H9 (cell line): ENCODE results near the gene NUP133. TPM values are rescaled to one million over a fixed set of nuclear protein-coding genes. Genes with fewer than 3 reads are reported as not detected.

Experiments used
- DNase-seq: peaks from one replicate; pipeline ENCODE4 v3.0.0-alpha.2; 2017
- H2AFZ ChIP-seq: one replicate; pipeline ENCODE4 v1.6.1; 2013; ENCODE audit warnings: mild to moderate bottlenecking, low read length, control low read depth, moderate library complexity
- H2AK5ac ChIP-seq: 2 replicates; pipeline ENCODE4 v1.6.1; 2013; ENCODE audit warnings: low read length, control low read depth, mixed read lengths; ENCODE audit not compliant: insufficient read length
- H2BK120ac ChIP-seq: one replicate; pipeline ENCODE4 v1.6.1; 2013; ENCODE audit warnings: low read depth, mild to moderate bottlenecking, low read length, control low read depth, inconsistent platforms; ENCODE audit not compliant: poor library complexity, severe bottlenecking
- H2BK12ac ChIP-seq: 2 replicates; pipeline ENCODE4 v1.6.1; 2013; ENCODE audit warnings: low read length, control low read depth, mixed read lengths, low read depth; ENCODE audit not compliant: insufficient read length
- H2BK15ac ChIP-seq: 2 replicates; pipeline ENCODE4 v1.6.1; 2013; ENCODE audit warnings: low read depth, low read length, control low read depth
- H2BK20ac ChIP-seq: one replicate; pipeline ENCODE4 v1.6.1; 2013; ENCODE audit warnings: low read depth, mild to moderate bottlenecking, low read length, control low read depth, inconsistent platforms; ENCODE audit not compliant: poor library complexity, severe bottlenecking
- H2BK5ac ChIP-seq: 2 replicates; pipeline ENCODE4 v1.6.1; 2013; ENCODE audit warnings: low read length, control low read depth, mixed read lengths; ENCODE audit not compliant: insufficient read length
- H3K14ac ChIP-seq: 2 replicates; pipeline ENCODE4 v1.6.1; 2013; ENCODE audit warnings: low read length, control low read depth; ENCODE audit not compliant: insufficient read depth
- H3K18ac ChIP-seq: 2 replicates; pipeline ENCODE4 v1.6.1; 2013; ENCODE audit warnings: low read depth, mild to moderate bottlenecking, mixed read lengths, low read length, control low read depth; ENCODE audit not compliant: insufficient read length
- H3K23ac ChIP-seq: 2 replicates; pipeline ENCODE4 v1.6.1; 2013; ENCODE audit warnings: low read length, control low read depth, mixed read lengths, low read depth; ENCODE audit not compliant: insufficient read length
- H3K23me2 ChIP-seq: 2 replicates; pipeline ENCODE4 v1.6.1; 2013; ENCODE audit warnings: low read depth, mild to moderate bottlenecking, mixed read lengths, low read length, control low read depth; ENCODE audit not compliant: insufficient read length, poor library complexity, severe bottlenecking
- H3K27ac ChIP-seq: 2 replicates; pipeline ENCODE4 v1.5.1; 2013; ENCODE audit warnings: low read length, control low read depth, mixed read lengths, low read depth; ENCODE audit not compliant: insufficient read length
- H3K27me3 ChIP-seq: 2 replicates; pipeline ENCODE4 v1.6.1; 2013; ENCODE audit warnings: low read length, control low read depth, inconsistent platforms; ENCODE audit not compliant: insufficient read depth
- H3K4ac ChIP-seq: 2 replicates; pipeline ENCODE4 v1.6.1; 2013; ENCODE audit warnings: low read depth, mild to moderate bottlenecking, control low read depth, inconsistent platforms, low read length, moderate library complexity
- H3K4me1 ChIP-seq: 2 replicates; pipeline ENCODE4 v1.6.1; 2013; ENCODE audit warnings: low read length, control low read depth, inconsistent platforms; ENCODE audit not compliant: insufficient read depth
- H3K4me2 ChIP-seq: 2 replicates; pipeline ENCODE4 v1.6.1; 2013; ENCODE audit warnings: low read length, control low read depth, mixed read lengths; ENCODE audit not compliant: insufficient read length, insufficient read depth
- H3K56ac ChIP-seq: 2 replicates; pipeline ENCODE4 v1.6.1; 2013; ENCODE audit warnings: low read depth, mild to moderate bottlenecking, mixed read lengths, low read length, control low read depth; ENCODE audit not compliant: insufficient read length
- H3K79me1 ChIP-seq: 2 replicates; pipeline ENCODE4 v1.6.1; 2013; ENCODE audit warnings: low read depth, mild to moderate bottlenecking, moderate library complexity, low read length, control low read depth, inconsistent platforms; ENCODE audit not compliant: insufficient read depth, poor library complexity, severe bottlenecking
- H3K79me2 ChIP-seq: 2 replicates; pipeline ENCODE4 v1.6.1; 2013; ENCODE audit warnings: low read length, control low read depth, inconsistent platforms; ENCODE audit not compliant: insufficient read depth
- H3K9ac ChIP-seq: 2 replicates; pipeline ENCODE4 v1.6.1; 2013; ENCODE audit warnings: low read length, control low read depth, mixed read lengths; ENCODE audit not compliant: insufficient read length; ENCODE audit errors: extremely low read depth
- H3K9me3 ChIP-seq: one replicate; pipeline ENCODE4 v1.6.1; 2013; ENCODE audit warnings: low read depth, low read length, inconsistent platforms; ENCODE audit not compliant: control insufficient read depth
- H3T11ph ChIP-seq: one replicate; pipeline ENCODE4 v1.6.1; 2013; ENCODE audit warnings: mild to moderate bottlenecking, low read length, control low read depth, inconsistent platforms
- H4K20me1 ChIP-seq: one replicate; pipeline ENCODE4 v1.6.1; 2013; ENCODE audit not compliant: control insufficient read depth, insufficient read length, insufficient read depth
- H4K5ac ChIP-seq: 2 replicates; pipeline ENCODE4 v1.6.1; 2013; ENCODE audit warnings: low read depth, mild to moderate bottlenecking, mixed read lengths, low read length, control low read depth; ENCODE audit not compliant: insufficient read length
- H4K8ac ChIP-seq: replicated peaks from 2 replicates; pipeline ENCODE4 v1.6.1; 2013; ENCODE audit warnings: low read length, control low read depth, mixed read lengths, low read depth; ENCODE audit not compliant: insufficient read length
- H4K91ac ChIP-seq: 2 replicates; pipeline ENCODE4 v1.6.1; 2013; ENCODE audit warnings: low read depth, mild to moderate bottlenecking, moderate library complexity, mixed read lengths, low read length, control low read depth; ENCODE audit not compliant: insufficient read length
- H3K27ac Mint-ChIP-seq, 3 experiments: 2 replicates in 2 of 3; 3 replicates in 1 of 3; pipeline ENCODE4 v1.8.0; 2020 to 2021; ENCODE audit warnings: mixed read lengths in 3 of 3, mild to moderate bottlenecking in 1 of 3, moderate library complexity in 1 of 3
- H3K27me3 Mint-ChIP-seq: 2 replicates; pipeline ENCODE4 v1.8.0; 2021; ENCODE audit warnings: low read depth, mild to moderate bottlenecking, moderate library complexity, mixed read lengths
- H3K36me3 Mint-ChIP-seq, 3 experiments: 2 replicates in 2 of 3; 3 replicates in 1 of 3; pipeline ENCODE4 v1.8.0; 2020 to 2021; ENCODE audit warnings: low read depth in 3 of 3, mixed read lengths in 3 of 3; ENCODE audit not compliant: insufficient read depth in 1 of 3
- H3K4me1 Mint-ChIP-seq, 2 experiments: 2 replicates each; pipeline ENCODE4 v1.8.0; 2020; ENCODE audit warnings: mixed read lengths in 2 of 2
- H3K4me3 Mint-ChIP-seq, 2 experiments: 2 replicates in 1 of 2; 3 replicates in 1 of 2; pipeline ENCODE4 v1.8.0; 2020 to 2021; ENCODE audit warnings: mild to moderate bottlenecking in 2 of 2, mixed read lengths in 2 of 2, moderate library complexity in 1 of 2
- H3K9me3 Mint-ChIP-seq, 2 experiments: 2 replicates in 1 of 2; 3 replicates in 1 of 2; pipeline ENCODE4 v1.8.0; 2020; ENCODE audit warnings: mild to moderate bottlenecking in 2 of 2, mixed read lengths in 2 of 2, moderate library complexity in 1 of 2
- CTCF ChIP-seq: fragments of 200-600 bp; sonication (generic); conservative IDR thresholded peaks from 3 replicates; pipeline ENCODE4 v1.8.0; 2021; ENCODE audit warnings: antibody characterized with exemption, mild to moderate bottlenecking
- WGBS: extraction: QIAGEN DNeasy Blood & Tissue Kit; methylation state at CpG from one replicate; pipeline ENCODE4 v1.1.7; 2013; ENCODE audit warnings: missing lambda C conversion rate, low lambda C conversion rate, mixed read lengths; ENCODE audit not compliant: insufficient read length; ENCODE audit errors: extremely low coverage; 5-methylcytosine and 5-hydroxymethylcytosine counted together
- total RNA-seq: library from RNA; stranded (reverse); gene quantifications from 2 replicates; pipeline ENCODE4 v1.2.1, GENCODE V29; 2021

NUP133 gene
- total RNA-seq, 1 experiment from 2014 or later, result 71.3 TPM

- Histone ChIP-seq H4K20me1 (no peaks in the 10 kb centered on the region), H4K5ac (no peak overlapping the region), H3K79me1 (no peaks in the 10 kb centered on the region), H3K9ac (no peak overlapping the region), H4K91ac (no peak overlapping the region), H3K79me2 (no peaks in the 10 kb centered on the region), H3K4me2 (no peak overlapping the region), H3K23ac (no peak overlapping the region), H3K23me2 (peaks cover 14% of the 10 kb centered on the region), H2AFZ (no peak overlapping the region), H3K14ac (no peak overlapping the region), H3K9me3 (no peaks in the 10 kb centered on the region), H3K27me3 (peaks cover 7% of the 10 kb centered on the region; the same call in 1 of the 2 replicates), H2BK12ac (no peak overlapping the region), H2BK5ac (no peak overlapping the region), H2AK5ac (no peak overlapping the region), H3K4ac (no peak overlapping the region), H3K56ac (no peak overlapping the region), H3K18ac (no peak overlapping the region), H2BK15ac (no peak overlapping the region), H2BK120ac (no peak overlapping the region), H3K4me1 (peaks cover 16% of the 10 kb centered on the region; the same call in 1 of the 2 replicates), H4K8ac (no peak overlapping the region), H2BK20ac (no peak overlapping the region), H3T11ph (no peak overlapping the region), H3K27ac (no peak overlapping the region)
- H3K36me3 Mint-ChIP-seq, result peaks cover 0 to 1% (median 0%) of the 10 kb centered on the region in 3 experiments; a peak in 2 of 7 replicates
- WGBS, result no CpG with 5 or more reads among the region's 14 CpGs
- no peak for TF ChIP-seq CTCF
- H3K9me3 Mint-ChIP-seq, result no peaks in the 10 kb centered on the region; a peak in 1 of 5 replicates
- H3K27me3 Mint-ChIP-seq, result peaks cover 68% of the 10 kb centered on the region
- peak overlapping the region in 1 of 2 experiments; percentile 38; a peak in 2 of 5 replicates for H3K4me3 Mint-ChIP-seq
- H3K4me1 Mint-ChIP-seq, result peaks cover 30 to 54% of the 10 kb centered on the region in 2 experiments
- peak; percentile 82 for DNase-seq
- peak overlapping the region in 1 of 3 experiments; percentile 53; a peak in 1 of 7 replicates for H3K27ac Mint-ChIP-seq
Measured at GRCh38 chr1:229410692-229411433, 97.3 kb downstream of the NUP133 start.
